Mesenteric fat pad (tissue), 1 donor: ENCODE data around the gene RPA1. TPM values are rescaled to one million over a fixed set of nuclear protein-coding genes. Genes with fewer than 3 reads are reported as not detected.
"Not testable (repeated sequence)": the region's sequence is repeated elsewhere in the genome, so short reads cannot be mapped to it uniquely, and the experiment has no call there.

ENCODE experiments used
- DNase-seq: peaks from one replicate; pipeline ENCODE4 v3.0.0-alpha.2; 2020; ENCODE audit warnings: low spot score
- total RNA-seq: library from RNA; stranded (reverse); fragmentation: NEBNext Ultra II Directional; extraction: Animal tissue kit (Norgen Biotek cat#: 25700); gene quantifications from one replicate; pipeline ENCODE4 v1.2.1, GENCODE V29; 2021
- donor health status: DM: yes; HTN: yes; CAD: no.

Gene RPA1
- total RNA-seq, 1 donor from 2014 or later, result 79.4 TPM

DNA sequence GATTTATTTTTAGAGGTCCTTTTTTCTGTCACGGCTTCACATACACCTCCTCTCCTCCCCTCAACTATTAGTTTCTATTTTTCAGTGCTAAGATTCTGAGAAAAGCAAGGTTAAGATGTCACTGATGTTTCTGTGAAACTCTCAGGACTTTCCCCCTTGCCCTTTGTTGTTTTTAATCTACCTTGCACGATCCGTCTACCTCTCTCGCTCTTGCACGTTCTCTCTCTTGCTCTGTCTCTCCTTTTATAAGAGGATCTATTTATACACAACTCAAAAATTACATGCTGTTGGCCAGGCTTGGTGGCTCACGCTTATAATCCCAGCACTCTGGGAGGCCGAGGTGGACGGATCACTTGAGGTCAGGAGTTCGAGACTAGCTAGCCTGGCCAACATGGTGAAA is 43.6 kb downstream of the RPA1 start:
- no peak for DNase-seq

DNA sequence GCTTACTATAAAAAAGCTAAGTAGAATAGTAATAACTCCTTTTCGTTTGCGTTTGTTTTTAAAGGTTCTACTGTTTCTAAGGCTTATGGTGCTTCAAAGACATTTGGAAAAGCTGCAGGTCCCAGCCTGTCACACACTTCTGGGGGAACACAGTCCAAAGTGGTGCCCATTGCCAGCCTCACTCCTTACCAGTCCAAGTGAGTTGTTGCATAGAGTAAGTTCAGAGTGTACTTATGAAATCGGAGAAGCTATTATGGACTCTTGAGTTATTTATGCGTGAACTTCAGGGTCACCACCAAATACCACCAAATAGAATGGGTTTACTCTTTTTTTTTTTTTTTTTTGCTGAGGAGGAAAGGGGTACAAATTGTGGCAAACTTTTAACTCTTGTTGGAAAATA is 45.8 kb downstream of the RPA1 start:
- DNase-seq, result no peak

DNA sequence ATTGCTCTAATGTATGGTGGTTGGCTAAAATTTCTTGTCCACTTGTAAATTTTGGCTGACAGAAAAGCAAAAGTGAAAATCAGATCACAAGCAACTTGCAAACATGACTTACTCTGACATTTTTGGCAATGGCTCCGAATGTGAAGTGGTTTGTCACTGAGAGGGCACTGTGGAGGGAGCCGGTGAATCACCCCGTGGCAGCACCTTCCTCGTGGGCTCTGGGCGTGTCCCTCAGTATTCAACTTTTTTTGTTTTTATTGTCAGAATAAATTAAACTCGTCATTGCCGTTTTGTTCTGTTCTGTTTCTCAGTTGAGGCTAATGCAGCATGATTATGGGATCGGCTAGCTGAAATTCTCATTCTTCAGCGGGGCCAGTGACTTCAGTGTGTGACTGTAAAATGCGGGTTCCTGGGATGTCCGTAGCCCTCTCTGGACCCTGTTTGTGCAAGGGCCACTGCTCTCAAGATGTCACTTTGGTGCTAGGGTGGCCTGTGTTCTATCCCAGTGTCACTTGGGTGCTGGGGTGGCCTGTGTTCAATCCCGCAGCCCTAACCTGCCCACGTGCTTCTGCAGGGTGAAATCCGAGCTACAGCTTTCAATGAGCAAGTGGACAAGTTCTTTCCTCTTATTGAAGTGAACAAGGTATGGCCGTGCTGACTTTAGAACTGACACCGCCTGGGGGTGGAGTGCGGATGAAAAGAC is 48.8 kb downstream of the RPA1 start:
- no peak for DNase-seq

DNA sequence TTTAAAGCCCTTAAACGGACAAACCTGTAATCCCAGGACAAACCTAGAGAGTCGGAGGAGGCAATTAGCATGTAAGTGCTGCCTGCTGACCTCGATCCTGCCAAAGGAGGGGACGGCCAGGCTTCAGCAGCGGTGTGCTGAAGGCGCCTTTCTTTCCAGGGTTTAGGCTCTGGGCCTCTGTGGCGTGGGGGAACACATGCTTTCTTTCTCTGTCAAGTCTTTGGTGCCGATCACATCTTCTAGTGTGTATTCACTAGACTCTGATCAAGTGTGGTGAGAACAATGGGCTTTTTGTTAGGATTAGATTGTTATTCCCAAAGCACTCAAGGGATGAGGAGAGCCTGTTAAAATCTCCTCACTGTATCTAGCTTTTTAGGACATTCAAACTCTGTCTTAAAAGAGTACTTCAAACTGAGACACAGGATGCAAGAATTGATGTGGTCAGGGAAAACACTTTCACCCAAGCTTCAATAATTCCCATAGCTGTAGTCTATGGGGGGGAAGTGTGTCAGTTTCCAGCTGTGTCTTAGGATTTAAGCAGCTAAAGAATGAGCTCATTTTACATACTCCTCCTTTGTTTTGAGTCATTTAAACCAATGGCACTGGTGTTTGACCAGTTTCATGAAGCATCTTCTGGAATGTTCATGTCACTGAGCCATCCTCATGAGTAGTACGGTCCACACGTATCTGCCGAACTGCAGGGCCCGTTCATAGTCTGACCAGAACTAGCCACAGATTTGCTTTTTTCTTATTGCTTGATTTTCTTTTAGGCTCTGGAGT is 51.2 kb downstream of the RPA1 start:
- DNase-seq, result no peak

DNA sequence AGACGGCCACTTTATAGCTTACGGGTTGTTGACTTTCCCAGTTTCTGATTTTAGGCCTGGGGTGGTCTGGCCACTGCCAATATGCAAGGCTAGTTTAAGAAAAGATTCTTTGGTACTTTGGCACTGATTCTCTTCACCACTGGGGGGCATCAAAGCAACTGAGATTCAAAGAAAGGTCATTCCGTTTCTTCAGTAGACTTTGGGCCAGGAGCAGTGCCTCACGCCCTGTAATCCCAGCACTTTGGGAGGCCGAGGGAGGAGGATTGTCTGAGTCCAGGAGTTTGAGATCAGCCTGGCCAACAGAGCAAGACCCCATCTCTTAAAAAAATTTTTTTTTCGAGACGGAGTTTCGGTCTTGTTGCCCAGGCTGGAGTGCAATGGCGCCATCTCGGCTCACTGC is 53.0 kb downstream of the RPA1 start:
- DNase-seq, result no peak

DNA sequence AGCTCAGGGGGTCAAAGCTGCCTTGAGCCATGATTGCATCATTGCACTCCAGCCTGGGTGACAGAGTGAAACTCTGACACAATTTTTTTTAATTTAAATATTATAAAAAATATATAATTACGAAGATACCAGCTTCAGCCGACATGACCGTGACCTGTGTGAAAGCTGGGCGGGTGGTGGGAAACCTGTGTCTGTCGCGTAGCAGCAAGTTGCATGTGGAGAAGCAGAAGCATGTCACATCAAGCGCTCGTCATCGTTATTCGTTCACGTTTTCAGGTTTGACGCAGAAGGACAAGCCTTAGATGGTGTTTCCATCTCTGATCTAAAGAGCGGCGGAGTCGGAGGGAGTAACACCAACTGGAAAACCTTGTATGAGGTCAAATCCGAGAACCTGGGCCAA is 53.7 kb downstream of the RPA1 start:
- DNase-seq, result no peak

DNA sequence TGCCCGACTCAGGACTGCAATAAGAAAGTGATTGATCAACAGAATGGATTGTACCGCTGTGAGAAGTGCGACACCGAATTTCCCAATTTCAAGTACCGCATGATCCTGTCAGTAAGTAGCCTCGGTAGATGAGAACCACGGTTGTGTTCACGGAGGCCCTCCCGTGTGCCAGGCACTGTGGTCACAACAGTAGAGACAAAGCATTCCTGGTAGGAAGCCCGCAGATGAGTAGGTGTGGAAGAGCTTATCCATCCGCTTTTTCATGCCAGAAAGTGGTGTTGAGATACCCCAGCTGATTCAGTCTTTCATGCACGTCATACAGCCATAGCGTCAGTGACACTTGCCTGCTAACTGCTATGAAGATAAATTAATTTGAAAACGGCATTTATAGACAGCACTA is 58.9 kb downstream of the RPA1 start:
- no peak for DNase-seq

DNA sequence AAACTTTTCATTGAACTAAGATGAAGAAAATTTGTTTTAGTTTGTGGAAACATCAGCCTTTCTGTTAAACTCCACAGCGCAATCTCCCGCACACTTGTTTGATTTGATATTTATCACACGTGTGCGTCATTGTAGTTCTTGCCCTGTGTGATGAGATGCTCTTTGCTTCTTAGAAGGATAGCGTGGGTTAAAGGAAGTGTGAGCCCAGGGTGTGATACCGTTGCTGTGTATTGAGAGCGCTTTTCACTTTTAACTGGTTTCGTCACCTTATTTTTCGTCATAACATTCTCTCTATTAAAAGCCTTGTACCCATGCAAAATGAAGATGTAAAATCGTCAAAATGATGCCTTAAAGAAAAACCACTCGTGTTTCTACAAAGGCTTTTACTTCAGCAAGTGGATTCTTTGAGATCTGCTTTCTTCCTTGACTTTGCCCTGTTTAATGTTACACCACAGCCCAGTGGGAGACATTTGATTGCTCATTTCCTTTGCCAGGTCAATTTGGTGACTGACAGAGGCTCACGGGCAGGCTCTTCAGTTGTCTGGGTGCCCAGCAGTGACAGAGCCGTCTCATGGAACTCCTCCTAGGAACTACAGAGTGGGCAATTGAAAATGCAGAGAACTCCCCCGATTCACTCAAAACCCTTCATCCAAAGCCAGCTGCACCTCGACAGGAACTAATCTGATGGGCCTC is 61.1 kb downstream of the RPA1 start:
- no peak for DNase-seq

DNA sequence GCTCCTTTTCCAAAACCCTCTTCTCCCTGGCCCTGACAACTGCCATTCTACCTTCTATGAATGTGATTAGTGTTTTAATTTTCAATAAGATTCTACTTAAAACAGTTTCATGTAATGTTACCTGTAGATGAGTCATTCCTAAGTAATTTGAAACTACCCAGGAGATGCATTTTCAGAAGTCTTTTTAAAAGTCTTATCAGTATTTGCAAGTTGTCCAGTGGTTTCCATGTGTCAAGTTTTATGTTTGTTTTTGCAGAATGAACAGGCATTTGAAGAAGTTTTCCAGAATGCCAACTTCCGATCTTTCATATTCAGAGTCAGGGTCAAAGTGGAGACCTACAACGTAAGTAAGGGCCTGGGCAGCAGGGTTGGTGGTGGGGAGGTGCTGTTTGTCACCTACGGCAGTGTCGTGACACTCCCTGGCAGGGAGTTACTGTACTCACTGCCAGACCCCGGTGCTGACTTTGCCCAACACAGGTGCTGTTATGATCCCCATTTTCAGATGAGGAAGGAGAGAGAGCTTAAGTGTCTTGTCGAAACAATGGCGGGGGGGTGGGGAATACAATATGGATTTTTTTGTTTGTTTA is 65.0 kb downstream of the RPA1 start:
- DNase-seq, result no peak

DNA sequence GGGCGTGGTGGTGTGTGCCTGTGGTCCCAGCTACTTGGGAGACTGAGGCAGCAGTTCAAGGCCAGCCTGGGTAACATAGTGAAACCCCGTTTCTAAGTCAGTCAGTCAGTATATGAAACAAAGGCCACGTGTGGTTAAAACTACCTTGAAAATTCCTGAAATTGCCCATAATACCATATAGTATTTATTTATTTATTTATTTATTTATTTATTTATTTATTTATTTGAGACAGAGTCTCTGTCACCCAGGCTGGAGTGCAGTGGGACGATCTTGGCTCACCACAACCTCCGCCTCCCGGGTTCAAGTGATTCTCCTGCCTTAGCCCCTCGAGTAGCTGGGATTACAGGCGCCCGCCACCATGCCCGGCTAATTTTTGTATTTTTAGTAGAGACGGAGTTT is 65.7 kb downstream of the RPA1 start:
- not testable (repeated sequence) for DNase-seq

DNA sequence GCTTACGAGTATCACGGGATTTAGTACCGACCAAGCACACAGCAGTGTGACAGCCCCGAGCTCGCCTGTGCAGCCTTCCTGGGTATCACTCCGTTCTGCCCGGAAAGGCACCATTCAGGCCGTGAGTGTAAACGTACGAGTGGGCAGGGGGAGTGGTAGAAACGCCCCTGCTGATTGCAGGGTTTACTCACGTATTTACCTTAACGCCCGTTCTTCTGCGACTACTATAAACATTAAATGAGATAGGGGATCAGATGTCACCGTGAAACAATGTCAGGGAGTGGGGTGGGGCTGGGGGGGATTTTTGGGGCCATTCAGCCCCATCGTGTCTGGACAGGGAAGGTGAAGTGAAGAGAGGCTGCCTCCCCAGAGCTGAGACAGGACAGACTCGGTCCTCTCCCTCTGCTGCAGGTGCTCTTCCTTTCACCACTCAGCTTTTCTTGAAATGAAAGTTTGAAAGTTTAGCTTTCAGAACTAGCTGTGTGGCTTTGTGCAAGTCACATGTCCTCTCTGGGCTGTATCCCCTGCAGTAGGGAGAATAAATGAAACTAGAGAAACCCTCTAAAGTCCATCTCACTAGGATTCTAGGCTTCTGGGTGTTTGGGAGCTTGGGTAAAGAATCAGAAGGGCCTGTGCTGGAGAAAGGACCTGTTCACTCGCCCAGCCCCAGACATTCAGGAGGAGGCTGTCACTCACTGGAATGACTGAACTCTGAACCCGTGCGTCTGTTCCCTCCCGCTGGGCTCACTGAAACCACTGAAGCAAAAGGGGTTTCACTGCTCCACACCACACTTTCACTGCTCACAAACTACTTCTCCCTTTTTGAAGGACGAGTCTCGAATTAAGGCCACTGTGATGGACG is 66.7 kb downstream of the RPA1 start:
- no peak for DNase-seq

DNA sequence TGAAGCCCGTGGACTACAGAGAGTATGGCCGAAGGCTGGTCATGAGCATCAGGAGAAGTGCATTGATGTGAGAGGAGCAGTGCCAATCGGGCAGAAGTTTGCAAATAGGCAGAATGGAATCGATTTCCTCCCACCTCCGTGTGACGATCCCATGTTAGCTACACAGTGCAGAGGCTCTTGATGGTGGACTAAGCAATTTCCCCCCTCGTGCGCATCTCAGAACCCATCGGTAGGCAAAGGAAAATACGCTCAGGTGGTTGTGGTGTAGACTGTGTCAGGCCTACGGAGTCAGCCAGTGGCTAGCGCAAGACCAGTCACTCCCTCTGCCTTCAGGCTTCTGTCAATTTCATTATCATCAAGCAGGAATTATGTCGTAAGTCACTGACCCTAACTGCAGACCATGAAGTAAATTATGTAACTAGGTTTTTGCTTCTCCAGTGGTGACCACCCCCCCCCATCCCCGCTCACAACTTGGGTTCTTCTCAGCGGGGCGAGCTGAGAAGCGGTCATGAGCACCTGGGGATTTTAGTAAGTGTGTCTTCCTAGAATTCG is 67.4 kb downstream of the RPA1 start:
- DNase-seq, result no peak

DNA sequence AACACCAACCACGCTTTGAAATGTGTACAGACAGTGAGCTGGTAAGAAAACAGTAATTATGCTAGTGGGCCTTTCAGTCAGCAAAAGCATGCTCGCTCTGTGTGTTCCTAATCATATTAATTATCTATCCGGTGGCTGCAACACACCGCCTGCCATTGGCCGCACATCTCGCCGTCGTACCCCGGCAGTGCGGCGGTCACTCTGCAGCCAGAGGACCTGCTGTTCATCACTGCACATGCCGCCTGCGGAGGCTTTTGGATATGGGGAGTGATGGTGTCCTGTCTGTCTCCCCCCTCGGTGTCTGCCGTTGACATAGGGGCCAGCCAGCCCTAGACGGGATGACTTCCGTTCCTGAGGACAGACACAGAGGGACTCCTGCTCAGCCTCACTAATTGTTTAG is 68.5 kb downstream of the RPA1 start:
- no peak for DNase-seq

DNA sequence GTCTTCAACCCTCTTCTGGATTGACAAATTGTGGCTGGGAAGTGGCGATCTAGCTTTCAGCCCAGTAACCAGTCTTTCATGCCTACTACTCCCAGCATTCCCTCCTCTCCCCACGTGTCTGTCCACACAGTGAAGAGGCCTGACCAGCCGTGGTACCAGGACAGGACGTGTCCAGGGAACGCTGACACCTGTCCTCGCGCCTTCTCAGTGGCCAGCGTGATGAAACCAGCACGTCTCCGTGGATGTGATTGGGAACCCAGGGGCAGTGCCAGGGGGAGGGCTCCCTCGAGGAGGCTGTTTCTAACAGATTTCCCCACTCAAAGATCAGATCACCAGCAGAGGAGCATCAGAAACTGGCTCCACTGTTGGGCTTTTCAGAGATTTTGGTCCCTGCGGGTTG is 69.1 kb downstream of the RPA1 start:
- no peak for DNase-seq

DNA sequence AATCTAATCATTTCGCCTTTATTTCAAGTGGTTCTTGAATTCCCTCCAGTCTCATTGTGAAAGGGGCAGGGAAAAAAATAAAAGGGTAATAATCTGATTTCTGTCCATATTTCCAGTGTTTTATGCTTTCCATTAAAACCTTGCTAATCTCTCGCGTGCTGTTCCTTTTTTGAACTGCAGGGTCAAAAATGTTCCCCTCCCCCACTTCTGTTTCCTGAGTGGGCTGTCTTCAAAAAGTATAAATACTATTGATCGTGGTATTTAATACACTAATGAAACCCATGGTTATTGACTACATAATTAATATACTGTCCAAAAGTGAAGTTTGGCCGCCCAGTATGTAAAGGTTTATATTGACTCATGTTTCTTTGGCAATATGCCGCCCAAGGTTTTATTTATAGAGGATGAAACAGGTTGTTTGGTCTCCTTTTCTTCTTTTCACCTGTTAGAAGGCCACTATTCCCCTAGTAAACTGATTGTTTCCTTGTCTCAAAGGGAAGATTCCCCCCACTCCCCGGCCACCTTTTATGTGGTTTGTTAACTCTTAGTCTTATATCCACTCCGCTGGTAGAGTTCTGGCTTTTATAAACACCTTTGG is 69.7 kb downstream of the RPA1 start:
- no peak for DNase-seq

DNA sequence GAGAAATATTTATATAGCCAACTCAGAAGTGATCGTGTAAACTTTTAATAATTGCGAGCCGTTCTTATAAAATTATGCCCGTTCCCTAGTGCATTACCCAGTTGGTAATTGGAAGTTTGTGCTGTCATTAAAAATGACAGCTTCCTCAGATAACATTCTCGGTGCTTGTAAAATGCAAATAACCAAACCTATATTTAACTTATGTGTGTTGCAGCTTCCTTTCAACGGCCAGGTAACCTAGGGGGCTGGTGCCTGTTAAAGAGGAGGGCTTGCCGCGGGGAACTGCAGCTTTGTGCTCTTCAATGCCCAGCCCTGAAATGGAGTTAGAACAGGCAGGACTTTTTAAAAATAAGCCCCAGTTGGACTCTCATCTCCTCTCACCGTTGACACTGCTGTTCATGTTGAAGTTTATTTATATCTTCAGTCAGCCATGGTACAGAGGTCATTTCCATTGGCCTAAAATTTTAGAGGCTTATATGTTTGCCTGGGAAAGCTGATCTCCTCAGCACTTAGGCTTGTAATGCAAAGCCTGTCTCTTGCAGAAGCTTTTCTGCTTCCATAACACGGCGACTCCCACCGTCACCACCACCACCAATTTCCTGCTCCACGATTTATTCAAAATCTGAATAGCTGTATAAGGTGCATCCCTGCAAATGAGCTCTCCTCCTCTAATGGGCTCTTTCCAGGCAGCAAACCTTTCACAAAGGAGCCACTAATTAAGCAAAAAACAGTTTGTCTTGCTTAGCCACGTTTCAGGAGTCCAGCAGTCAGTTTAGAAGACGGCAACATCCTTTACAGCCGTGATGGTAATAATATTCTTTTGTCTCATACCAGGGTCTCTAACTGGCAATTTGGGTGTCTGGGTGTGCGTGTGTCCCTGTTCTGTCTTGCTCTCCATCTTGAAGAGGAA is 74.7 kb downstream of the RPA1 start:
- no peak for DNase-seq

DNA sequence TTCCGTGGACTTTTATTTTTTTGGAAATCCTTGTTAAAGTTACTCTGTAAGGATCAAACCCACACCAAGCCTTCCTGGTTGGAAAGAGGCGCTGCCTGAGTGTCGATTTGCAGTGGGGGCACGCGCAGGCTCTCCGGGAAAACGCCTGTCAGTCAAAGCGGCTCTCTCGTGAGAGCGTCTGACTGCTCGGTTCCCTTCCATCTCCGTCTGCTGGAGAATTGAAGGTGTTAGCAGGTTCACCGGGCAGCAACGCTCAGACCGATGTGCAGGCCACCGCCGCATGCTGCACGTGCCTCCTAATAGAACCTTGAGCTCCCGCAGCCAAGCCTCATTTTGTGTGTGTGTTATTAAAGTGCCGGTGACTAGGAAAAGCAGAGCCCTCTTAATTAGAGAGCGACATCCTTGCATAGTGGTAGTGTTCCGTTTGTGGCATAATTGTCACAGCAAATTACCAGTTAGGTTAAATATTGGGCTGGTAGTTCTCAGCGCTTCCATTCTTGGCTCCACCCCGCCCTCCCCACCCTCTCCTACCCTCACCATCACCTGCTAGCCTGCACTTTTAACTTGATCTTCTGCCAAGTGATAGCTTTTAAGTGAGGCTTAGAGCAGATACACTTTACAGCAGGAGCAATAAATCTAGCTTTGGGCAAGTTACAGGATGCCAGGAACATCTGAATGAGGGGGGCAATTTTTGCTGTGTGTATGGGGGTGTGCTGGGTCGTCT is 75.5 kb downstream of the RPA1 start:
- no peak for DNase-seq

DNA sequence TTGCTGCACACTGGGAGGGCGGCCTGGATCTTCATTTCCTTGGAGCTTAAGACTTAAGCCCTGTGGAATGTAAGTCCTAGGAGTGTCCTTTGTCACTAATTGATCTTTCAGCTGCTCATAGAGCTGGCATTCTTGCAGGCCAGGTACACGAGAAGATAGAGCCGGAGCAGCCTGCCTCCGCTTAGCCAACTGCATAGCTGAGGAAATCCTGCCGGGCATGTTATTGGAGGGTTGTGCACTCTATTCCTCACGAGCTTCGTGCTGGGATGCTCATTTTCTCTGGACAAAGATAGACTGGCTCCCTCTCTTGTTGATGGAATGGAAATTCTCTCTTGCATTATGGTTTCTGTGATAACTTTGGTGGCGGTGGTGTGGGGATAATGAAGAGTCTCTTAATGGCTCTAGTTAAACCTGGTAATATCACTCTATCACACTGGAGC is 76.9 kb downstream of the RPA1 start:
- DNase-seq, result no peak
